Left kidney (tissue), 2 donors: Measurements from ENCODE around the gene WNK4. TPM values are rescaled to one million over a fixed set of nuclear protein-coding genes. Genes with fewer than 3 reads are reported as not detected.
A peak's percentile ranks its signal among the peaks of the same experiment; 100 is the strongest.

Experiments
- DNase-seq: peaks from one replicate; pipeline ENCODE4 v3.0.0-alpha.2; 2013
- polyA plus RNA-seq: library from polyadenylated mRNA; unstranded; fragments of 120-200 nt; gene quantifications from one replicate; pipeline ENCODE4 v1.2.1, GENCODE V29; 2013; ENCODE audit not compliant: insufficient read length

The WNK4 gene
- polyA plus RNA-seq, 1 donor = 10.1 TPM

DNA sequence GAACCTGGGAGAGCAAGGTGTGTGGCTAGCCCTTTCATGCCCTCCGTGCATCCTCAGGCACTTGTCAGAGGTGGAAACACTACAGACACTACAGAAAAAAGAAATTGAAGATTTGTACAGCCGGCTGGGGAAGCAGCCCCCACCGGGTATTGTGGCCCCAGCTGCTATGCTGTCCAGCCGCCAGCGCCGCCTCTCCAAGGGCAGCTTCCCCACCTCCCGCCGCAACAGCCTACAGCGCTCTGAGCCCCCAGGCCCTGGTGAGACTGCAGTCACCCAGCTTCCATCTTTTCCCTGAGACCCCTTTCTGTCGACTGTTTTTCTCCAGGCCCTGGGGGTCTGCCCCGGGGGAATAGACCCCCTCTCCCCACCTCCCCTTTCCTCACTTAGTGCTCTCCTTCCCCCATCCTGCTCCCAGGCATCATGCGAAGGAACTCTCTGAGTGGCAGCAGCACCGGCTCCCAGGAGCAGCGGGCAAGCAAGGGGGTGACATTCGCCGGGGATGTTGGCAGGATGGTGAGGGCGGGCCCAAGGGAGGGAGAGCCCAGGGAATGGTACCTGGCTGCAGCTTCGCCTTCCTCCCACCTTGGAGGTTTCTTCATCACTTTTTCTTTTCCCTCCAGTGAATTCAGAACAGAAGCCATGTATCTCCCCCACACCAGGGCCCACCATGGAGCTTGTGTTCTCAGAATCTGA lies 15.8 kb downstream of the WNK4 start:
- DNase-seq = no peak

DNA sequence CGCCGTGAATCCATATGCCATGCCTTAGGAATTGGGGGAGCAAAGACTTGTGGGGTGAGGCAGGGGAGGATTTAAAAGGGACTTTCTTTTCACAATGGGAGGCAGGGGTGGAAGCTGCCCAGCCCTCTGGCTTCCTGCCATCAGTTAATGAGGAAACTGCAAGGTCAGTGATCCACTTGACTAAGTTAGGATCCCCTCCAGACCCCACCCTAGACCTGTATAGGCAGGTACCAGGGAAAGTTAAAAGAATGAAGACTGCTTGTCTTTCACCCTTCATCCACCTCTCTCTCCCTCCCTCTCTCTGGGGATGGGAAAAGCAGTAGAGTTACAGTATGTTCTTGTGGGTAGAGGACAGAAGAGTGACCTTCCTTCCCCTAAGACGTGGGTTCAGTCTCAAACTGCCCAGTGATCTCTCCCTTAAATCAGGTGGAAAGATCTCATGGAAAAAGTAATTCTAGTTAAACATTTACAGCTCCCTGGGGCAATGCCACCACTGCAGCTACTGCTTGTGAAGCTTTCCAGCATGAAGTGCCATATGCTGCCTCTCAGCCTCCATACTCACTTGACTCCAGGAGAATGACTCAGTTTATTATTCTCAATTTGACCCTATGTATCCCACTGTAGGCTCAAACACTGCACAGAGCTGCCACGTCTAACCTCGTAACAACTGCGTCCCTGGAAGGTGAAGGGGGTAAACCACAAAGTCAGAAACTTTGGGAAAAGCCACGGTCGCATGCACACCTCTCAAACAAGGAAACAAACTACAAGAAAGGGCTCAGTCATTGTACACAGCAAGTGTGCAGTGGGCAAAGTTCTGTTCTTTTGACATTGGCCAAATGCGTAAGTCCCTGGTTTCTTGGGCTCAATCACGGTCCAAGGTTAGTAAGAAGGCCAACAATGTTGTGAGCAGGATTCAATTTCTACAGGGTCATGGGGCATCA lies 16.9 kb downstream of the WNK4 start:
- DNase-seq = no peak

DNA sequence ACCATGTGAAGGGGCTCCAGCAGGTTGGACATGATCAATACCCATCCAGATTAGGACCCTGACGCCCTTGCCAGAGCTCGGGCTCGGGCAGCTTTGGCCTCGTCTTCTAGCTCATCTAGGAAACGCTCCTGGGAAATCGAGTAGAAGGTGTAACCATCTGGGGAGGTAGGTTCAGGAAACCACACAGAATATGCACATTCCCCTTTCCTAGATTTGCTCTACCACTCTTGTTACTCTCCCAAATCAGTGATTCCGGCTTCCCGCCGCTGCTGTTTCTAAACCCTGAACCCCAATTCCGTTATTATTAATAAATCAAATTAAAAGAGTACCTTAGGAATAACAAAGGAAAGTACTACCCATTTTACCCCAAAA lies 17.6 kb downstream of the WNK4 start:
- no peak for DNase-seq

DNA sequence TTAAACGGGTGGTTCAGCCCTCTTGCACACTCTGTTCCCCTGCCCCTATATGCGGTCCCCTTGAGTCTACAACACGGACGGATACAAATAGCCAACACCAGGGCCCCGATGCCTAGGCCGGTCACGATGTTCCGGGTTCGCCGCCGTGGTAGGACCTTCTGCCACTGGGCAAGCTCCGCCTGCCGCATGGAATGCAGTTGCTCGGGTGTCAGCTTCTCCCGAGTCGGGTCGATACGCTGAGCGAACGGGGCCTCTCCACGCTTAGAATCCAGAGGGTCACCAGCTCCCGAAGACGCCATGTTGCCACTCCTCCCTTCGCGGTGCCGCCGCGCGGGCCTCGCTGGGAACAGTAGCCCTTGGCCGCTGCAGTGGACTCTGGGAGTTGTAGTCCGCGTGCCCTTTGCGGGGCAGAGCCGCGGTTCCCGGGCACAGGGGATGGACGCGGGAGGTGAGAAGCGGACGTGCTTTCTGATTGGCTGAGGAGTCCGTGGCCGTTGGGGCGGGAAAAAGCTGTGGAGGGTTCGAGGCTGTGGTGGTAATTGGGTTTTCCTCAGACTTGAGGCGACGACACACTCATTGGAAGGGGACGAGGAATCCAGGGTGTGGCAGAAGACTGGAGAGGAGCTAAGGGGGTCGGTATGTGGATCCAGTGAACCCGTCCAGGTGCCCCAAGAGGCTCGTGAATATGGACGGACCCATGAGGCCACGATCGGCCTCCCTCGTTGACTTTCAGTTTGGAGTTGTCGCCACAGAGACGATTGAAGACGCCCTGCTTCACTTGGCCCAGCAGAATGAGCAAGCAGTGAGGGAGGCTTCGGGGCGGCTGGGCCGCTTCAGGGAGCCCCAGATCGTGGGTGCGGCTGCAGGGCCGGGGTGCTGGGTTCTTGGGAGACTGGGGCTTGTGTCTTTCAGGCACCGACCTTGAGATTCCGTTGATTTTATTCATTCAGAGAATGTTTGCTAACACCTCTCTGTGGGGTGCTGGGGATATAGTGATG lies 18.3 kb downstream of the WNK4 start, which contains the start of the genes CNTD1 and COA3:
TSS of gene CNTD1 (plus strand) at position 479 of the 998 bp plus-strand sequence. CDS start at position 686, 207 bp downstream.
TSS of gene COA3 (minus strand) at position 322 of the 998 bp plus-strand sequence. CDS start at position 299, 23 bp downstream.
- peak; percentile 83 for DNase-seq

DNA sequence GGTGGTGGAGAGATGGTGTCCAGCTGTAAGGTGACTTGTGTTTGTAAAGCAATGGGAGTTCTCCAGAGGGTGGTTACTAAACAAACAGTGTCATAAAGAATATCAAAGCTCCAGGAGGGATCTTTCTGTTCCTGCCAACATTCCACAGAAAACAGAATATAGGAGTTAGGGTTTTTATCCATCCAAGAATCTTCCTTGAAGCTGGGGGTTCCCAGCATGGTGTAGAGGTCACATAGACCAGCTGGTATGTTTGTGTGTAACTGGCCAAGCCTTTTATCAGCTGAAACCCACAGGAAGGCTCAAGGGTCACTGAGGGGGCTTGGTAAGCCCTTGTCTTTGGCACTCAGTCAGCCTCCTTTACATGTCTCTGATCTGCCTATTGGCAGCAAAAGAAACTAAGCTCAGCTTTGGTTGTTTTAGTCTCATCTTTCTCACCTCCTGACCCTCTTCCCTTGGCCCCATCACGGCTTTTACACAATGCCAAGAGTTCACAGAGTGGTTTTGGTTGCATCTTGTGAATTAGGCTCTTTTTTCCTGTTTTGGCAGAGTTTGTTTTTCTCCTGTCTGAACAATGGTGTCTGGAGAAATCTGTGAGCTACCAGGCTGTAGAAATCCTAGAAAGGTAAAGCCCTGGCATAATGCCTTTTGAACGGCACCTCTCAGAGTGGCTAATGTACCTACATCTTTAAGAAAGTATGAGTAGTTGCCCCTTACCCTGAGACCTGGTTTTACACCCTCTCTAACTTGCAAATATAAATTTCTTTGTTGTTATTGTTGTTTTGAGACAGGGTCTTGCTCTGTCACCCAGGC lies 22.9 kb downstream of the WNK4 start:
- DNase-seq = no peak

DNA sequence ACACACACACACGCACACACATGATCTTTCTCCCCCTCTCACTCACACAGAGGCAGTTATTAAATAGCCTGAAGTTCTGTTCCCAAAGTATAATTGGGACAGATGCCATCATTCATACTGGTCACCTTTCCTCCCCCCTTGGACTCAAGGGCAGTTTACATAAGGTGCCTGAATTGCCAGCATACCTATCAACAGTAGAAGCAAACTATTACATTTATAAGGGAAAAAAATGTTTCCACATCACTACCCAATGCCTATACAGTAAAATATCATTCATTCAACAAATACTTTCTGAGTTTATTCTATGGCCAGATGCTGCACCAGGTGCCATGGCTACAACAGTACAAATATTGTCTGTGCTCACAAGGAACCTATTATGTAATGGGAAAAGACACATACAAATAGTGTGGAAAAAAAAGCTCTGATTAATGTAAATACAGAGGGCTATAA lies 24.5 kb downstream of the WNK4 start:
- no peak for DNase-seq

DNA sequence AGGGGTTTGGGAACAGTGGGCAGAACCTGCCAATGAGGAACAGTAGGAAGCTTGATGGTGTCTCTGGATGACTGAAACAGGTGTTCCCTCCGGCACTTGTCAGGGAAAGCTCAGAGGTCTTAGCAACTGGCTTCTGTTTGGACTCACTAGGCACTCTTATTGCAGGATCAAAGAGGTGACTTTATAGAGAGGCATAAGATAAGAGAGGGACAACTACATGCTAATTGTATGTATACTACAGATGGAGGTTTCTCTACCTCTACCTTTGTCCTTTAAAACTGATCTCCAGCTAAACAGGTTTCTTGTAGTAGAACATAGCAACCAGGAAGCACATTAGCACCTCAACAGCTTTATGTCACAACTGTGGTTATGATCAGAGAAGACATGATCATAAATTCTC lies 25.8 kb downstream of the WNK4 start:
- DNase-seq = no peak

DNA sequence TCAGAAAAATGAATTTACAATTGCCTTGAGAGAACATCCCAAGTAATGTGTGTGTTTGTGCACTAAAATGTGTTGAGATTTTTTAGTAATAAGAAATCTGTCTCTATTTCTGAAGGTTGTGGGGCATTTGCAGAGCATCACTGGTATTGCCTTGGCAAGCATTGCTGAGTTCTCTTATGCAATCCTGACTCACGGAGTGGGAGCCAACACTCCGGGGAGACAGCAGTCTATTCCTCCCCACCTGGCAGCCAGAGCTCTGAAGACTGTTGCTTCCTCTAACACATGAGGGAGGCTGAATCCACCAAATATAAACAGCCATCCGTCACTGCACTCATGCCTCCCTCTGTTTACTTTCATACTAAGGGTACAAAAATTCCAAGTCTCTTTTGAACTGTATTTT lies 28.8 kb downstream of the WNK4 start:
- DNase-seq = no peak

DNA sequence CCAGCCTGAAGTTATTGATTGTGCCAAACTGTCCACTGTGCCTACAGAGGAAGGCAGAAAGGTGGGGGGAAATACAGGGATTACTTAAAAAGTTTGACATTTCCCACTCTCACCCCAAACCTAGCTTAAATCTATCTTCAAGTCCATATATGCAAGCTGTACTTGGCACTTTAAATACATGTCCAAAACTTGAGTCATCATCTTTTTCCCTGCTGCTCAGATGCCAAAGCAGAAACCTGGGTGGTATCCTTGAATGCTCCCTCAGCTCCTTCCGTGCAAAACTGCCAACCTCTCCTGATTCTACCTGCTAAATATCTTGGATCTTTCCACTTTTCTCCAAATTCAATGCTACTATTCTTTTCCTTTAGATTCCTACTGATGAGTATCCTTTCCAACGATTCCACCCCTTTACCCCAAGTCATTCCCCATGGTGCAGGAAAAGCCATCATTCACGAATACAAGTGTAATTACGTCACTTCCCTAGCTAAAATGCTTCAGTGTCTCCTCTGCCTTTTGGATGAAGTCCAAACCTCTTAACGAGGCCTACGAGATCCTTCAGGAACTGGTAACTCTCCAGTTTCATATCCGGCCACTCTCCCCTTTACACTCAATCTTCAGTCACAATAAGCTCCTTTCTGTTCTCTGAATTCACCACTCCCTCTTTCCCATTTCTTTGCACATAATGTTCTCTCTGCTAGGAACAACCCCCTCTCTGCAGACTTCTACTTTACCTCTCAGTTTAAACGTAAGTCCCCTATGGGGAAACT lies 34.4 kb downstream of the WNK4 start:
- no peak for DNase-seq

DNA sequence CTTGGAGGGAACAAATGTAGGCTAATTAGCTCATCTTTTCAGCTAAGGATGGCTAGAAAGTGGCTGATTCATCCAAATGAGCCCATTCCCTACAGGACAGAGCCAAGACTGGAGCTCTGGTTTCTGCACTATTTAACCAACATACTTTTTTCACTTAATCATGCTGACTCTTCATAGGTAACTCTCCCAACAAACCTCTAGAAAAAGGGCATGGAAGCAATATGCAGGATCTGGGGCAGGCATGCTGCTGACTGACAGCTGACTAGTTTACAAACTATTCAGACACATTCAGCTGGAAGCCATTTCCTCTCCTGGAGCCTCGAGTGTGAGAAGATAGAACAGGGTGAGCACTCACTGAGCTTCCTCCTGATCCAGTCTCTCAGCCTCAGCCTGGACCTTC lies 37.5 kb downstream of the WNK4 start:
- no peak for DNase-seq

DNA sequence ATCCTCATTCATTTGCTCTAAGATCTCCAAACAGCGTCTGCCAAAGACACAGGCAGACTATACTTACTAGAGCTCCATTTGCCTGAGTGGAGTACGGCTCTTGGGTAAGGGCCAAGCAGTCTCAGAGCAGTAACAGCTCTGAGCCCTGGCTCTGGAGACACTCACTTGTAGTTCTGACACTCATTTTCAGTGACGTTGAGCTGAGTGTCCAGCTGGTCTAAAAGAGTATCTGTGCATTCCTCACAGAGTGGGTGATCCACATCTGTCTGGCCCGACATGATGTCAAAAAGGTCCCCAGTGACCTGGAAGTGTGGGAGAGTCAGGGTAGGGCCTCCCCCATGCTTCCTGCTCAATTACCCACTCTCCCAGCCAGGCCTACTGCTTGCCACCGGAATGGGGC lies 38.0 kb downstream of the WNK4 start:
- DNase-seq = no peak

DNA sequence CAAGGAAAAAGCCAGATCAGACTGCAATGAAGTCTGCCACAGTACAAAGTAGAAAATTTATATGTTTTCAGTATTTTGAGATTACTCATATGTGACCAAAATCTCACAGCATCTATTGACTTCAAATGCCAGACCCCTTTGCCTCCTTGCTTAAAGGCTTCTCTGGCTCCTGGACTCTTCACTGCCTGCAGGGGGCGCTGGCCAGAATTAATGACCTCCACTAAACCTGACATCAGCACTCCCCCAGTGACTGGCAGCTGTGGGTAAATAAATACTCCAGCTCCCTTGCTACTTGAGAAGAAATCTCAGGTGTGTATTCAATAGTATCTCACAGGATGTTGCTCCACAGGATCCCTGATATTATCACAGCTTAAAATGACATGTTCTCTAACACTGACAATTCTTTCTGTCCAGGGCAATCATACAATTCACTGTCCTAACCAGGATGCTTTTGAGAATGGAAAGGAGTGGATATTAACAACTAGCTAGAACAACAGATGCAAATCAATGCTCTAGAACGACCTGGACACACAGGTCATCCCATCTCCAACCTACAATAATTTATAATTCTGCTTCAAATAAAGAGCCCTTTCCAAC lies 39.6 kb downstream of the WNK4 start:
- DNase-seq = peak; percentile 43

DNA sequence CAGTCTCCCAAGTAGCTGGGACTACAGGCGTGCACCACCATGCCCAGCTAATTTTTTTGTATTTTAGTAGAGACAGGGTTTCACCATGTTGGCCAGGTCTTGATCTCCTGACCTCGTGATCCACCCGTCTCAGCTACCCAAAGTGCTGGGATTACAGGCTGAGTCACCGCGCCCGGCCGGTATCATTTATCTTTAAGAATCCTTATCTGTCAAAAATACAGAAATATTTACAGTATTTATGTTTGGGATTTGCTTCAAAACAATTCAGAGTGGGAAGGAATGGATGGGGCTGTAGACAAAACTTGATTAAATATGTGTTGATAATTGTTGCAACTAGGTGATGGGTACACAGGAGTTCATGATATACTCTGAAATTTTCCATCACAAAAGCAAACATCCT lies 40.8 kb downstream of the WNK4 start:
- no peak for DNase-seq

DNA sequence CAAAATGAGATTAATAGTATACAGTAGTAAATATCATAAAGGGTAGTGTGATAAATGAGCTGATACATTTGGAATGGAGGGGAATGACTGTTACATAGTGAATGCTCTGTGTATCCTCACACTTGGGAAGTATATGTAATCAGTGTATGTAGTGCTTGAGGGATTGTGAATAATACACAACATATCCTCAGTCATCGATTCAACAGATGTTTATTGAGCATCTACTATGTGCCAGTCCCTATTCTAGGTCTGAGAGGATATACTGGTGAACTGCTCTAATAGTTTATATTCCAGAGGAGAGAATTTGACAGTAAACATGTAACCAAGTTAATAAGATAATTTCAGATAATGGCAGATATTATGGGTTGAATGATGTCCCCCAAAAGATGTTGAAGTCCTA lies 47.1 kb downstream of the WNK4 start:
- no peak for DNase-seq

DNA sequence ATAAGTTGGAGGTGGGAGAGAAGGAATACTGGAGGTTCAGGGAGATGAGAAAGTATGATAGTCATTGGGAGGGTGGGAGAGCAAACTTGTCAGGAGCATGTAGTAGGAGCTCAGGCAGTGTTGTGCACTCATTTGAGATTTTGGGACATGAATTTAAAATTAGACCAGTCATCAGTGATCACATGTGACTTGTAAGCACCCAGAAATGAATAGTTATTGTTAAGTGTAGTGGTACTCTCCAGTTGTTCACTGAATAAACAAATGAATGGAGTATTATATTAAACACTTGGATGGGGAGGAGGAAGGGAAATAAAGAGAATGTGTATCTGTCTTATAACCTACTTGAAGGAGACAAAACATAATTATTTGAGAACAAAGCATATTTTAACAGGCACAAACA lies 50.6 kb downstream of the WNK4 start:
- DNase-seq = no peak

DNA sequence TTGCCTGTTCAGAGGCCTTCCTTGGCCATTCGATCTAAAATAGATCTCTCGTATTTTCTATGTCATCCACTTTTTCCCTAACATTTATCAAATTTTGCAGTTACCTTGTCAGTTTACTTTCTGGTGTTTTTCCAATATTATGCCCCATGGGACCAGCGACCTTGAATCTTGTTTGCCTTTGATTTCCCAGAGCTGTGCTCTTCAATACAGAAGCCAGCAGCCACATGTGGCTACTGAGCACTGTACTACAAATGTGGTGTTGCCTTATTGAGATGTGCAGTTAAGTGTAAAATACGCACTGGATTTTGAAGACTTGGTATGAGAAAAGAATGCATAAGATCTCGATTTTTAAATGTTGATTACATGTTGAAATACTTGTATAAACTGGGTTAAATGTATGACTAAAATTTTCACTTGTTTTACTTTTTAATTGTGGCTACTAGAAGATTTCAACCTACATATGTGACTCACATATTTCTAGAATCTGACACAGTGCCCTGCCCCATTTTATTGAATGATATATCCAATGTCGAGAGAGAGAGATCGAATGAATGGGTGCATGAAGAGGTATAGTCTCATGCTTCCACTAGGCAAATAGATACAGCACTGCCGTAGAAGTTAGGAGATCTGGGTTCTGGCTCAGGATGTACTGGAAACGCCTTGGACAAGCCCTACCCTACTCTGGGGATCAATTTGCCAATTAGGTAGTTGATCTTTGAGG lies 52.0 kb downstream of the WNK4 start:
- no peak for DNase-seq

DNA sequence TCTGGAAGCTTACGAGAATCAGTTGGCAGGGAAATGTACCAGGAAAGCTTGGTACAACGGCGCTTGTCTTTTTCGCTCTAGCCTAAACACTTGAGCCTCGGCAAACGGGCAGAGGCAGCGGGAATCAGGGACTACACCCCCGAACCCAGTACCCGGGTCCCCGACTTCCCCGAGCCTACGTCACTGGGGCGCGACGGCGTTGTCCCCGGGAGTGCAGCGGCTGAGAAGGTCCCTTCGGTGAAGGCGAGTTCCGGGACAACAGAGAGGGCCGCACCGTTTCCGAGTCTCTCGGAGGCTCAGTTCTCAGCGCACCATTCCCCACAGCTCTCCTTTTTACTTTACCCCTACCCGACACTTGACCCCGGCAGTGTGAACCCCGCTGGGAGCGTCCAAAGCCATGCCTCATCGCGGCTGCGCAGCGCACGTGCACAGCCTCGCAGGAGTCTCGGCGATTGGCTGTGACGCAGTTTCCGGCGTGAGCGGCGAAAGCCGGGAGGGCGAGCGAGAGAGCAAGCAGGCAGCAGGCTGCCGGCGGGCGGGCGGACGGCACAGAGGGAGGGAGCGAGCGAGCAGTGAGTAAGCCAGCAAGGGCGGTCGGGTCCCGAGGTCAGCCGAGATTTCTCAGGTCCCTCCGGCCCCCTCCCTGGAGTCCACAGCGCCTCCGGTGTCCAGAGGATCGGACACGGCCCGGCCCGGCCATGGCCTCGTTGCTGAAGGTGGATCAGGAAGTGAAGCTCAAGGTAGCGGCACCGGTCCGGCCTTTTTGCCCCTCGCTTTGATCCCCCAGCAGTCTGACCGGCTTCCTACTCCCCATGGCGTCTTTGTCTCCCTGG lies 52.7 kb downstream of the WNK4 start, which contains the start of gene PSME3:
TSS of gene PSME3 (plus strand) at position 464 of the 833 bp plus-strand sequence. CDS start at position 699, 235 bp downstream.
- peak; percentile 88 for DNase-seq
